T-helper 22 cell (primary cell): ENCODE data around the gene RAB9A.
A peak's percentile ranks its signal among the peaks of the same experiment; 100 is the strongest.
"Not testable (repeated sequence)": the region's sequence is repeated elsewhere in the genome, so short reads cannot be mapped to it uniquely, and the experiment has no call there.

Experiments
- DNase-seq: peaks from one replicate; pipeline ENCODE4 v3.0.0-alpha.2; 2020; ENCODE audit warnings: low read depth

Gene RAB9A, protein sequence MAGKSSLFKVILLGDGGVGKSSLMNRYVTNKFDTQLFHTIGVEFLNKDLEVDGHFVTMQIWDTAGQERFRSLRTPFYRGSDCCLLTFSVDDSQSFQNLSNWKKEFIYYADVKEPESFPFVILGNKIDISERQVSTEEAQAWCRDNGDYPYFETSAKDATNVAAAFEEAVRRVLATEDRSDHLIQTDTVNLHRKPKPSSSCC

DNA sequence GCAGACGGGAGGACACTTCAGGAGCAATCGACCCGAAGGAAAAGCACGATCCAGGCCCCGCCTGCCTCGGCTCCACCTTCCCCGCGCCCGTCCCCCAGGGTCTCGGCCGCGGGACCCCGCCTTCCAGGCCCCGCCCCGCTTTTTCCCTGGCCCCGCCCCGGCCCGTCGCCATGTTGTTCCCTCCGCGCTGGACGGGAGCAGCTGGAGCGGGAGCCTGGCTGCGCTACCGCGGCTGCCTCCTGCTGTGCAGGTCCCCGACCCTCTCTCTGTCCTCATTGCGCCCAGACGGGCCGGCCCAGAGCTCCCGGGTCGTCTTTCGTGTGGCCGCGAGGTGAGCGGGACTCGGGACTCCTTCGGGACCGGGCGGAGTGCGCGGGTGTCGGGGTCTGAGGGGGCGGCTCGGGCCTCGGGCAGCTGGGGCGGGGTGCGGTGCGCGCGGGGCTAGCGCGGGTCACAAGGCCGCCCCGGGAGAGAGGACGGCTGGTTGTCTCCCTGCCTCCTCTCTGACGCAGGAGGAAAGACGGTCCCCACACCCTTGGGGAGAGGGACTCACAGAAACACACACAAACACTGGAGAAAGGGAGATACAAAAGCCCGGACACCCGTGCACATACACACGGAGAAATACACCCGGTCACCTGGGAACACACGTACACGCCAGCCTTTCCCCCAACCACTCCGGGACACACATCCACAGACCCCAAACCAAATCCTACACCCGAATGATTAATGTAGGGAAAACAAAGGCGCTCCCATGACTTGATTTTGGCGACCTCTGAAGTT, at the start of gene RAB9A:
Gene RAB9A (plus strand): TSS at position 171 of the 783 bp plus-strand sequence. CDS start 19,619 bp downstream, outside the sequence.
- peak; percentile 70 for DNase-seq

DNA sequence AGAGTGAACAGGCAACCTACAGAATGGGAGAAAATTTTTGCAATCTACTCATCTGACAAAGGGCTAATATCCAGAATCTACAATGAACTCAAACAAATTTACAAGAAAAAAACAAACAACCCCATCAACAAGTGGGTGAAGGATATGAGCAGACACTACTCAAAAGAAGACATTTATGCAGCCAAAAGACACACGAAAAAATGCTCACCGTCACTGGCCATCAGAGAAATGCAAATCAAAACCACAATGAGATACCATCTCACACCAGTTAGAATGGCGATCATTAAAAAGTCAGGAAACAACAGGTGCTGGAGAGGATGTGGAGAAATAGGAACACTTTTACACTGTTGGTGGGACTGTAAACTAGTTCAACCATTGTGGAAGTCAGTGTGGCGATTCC, 47.2 kb upstream of the RAB9A start:
- DNase-seq, result not testable (repeated sequence)

DNA sequence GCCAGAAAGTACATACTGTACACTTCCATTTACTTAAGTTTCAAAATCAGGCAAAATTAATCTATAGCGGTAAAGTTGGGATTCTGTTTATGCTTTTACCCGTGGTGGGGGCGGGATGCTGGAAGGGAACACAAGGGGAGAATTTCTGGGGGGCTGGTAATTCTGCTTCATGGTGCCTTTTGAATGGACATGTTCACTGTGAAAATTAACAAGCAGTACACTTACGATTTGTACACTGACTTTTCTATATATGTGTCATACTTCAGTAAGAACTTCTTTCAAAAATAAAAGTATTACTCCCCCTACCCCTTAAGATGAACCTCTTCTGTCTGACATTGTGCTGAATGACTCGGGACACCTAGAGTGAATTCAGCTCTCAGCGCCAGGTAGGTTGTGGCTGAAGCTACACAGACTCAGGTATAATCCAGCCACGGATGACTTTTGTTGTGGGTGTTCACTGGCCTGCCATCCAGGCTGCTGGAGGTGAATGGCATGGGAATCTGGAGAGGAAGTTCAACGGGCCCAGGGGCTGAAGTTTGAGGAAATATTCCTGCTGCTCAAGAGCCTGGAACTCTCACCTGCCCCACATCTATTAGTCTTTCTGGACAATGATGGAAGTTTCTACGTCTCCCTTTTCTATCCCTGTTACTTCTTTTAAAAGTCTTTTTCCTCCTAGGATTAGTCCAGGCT, 43.3 kb upstream of the RAB9A start:
- DNase-seq, result no peak

DNA sequence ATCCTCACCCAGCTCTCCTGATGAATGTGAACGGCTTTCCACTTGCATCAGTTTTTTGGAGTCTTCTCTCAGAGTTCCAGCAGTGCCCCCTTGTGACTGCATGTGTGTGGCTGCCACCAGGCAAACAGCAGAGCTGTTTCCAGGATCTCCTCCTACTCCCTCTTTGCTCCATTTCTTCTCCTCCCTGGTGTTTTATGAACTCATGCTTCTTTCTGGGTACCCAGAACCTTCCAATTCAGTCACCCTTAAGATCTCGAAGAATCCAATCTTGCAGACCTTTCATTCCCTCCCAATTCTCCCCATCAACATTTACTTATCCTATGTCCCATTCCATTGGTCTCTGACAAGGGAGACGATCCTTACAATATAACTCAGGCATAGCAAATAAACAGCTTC, 42.8 kb upstream of the RAB9A start:
- DNase-seq, result no peak

DNA sequence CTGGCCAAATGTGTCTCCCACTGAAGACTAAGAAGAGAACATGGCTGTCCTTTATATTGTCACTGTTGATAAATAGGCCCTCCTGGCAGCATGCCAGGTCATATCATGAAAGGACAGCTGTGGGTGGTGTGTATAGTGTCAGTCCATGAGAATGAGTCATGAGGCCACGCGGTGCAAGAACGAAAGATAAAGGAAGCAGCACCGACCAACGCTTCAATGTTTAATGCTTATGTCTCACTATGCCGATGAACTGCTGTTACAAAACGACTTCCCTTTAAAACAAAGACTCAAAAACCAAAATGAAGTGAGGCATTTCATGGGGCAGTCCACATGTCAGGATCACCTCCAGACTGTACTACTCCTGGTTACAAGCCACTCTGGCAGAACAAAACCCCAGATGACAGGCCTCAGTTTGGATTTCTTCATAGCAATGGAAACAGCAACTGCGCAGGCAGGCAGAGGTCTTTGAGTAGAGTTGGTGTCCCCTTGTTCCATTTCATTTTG, 41.2 kb upstream of the RAB9A start:
- peak; percentile 53 for DNase-seq

DNA sequence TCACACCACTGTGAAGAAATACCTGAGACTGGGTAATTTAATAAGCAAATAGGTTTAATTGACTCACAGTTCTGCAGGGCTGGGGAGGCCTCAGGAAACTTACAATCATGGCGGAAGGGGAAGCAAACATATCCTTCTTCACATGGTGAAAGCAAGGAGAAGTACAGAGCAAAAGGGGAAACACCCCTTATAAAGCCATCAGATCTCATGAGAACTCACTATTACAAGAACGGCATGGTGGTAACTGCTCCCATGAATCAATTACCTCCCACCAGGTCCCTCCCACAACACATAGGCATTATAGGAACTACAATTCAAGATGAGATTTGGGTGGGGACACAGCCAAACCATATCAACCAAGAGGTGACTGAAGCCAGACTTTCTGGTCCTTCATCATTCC, 40.6 kb upstream of the RAB9A start:
- not testable (repeated sequence) for DNase-seq

DNA sequence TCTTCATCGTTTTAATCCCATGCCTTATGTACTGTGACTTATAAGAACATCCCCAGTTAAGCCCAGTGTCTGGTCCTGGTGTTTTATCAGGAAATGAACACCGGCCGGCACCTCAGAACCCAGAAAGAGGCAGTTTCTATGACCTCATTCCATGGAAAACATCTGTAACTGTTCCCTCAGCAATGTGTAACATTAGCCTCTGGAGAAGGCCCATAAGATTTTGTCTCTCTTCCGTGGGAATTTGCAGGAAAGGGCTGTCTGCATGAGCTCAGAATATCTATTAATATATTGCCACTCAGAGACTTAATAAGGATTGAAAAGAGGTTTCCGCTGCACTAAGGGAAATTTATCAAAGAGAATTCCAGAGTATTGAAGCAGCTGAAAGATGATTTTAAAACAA, 39.1 kb upstream of the RAB9A start:
- no peak for DNase-seq

DNA sequence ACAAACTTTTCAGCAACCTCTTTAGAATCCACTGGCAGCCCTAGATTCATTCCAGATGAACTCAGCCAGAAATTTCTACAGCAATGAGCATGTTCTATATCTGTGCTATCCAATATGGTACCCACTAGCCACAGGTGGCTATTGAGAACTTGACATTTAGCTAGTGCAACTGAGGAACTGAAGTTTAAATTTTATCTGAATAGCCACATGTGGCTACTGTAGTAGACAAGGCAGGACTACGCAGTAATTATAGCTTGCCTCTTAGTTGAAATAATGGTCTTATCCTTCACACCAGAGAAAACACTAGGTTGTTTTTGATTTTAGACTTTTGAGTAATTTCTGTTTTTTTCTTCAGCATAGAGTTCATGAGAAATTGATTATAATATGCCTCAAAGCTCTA, 38.6 kb upstream of the RAB9A start:
- DNase-seq, result no peak

DNA sequence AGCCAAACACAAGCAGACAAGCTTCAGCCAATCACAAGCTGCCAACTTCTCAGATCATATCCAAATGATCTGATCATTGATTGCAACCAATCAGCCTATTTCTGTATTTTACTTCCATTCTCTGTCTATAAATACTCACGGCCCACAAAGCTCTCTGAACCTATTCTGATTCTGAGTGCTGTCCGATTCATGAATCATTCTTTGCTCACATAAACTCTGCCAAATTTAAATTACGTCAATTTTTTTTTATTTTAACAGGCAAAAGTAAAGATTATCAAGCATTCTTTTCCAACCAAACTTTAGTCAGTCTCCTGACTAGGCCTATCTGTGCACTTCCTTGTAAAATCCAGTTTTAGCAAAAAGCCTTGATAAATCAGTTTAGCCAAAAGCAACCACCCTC, 37.8 kb upstream of the RAB9A start:
- no peak for DNase-seq

DNA sequence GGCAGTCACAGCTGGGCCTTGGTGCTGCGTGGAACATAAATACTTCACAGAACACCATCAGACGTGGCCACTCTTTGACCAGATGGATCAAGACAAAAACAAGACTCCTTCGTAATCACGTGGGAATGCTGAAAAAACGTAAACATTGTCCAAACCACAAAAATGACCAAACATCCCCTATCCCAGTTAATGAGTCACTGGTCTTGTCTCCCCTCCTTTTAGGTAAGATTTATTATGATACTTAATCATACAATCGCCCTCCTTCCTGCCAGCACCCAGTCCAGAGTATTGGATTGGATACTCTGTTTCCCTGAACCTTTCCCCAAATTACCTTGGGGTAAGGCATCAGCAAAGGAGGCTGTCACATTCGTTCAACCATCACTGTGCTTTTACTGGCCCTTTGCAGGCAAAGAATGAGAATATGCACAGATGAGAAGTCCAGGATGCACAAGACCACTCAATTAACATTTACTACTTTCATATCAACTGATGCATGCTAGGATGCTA, 36.6 kb upstream of the RAB9A start:
- no peak for DNase-seq

DNA sequence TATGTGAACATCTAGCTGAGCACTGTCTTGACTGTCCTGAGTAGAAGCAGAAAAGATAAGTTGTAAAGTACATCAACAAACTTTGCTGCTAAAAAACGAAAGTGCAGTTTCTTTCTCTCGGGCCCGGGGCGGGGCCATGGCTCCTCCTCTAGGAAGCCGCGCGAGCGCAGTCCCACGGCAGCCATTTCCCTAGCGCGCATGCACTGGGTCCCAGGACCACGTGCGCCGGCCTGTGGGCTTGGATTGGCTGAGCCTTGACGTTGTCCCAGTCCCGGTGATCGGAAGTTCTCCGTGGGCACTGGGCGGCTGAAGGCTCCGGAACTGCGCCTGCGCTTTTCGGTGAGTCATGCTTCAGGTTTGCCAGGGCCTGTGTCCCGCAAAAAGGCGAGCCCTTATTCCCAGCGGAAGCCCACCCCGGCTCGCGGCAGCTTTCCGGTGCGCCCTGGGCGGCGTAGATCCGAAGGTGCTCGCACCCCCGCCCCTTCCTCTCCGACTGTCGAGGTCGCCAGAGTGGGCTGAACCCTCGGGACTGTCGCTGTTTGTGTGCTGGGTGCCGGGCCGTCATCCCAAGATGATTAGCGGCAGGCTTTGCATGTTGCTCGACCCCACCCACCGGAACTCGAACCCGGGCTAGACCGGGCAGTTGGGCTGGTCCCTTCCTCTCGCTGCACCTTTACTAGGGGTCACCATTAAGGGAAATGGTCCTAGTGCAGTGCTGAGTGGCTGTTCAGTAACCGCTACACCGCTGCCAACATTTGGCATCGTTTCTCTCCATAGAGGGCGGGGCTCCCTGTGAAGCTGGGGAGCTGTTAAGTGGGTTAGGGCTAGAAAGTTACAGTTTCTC, 35.9 kb upstream of the RAB9A start, which contains the start of gene TCEANC:
Gene TCEANC (plus strand): TSS at position 292 of the 844 bp plus-strand sequence. CDS start 9,368 bp downstream, outside the sequence.
- peak; percentile 94 for DNase-seq

DNA sequence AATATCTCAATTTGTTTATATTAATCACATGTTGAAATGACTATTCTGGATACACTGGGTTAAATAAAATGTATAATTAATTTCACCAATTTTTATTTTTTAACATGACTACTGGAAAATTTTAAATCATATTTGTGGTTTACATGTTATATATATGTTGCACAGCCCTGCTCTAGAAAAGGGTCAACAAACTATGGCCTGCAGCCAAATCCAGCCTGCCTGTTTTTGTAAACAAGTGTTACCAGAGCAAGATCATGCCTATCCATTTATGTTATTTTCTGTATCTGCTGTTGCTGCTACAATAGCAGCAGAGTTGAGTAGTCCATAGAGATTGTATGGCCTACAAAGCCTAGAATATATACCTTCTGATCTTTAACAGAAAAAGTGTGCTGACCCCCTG, 34.8 kb upstream of the RAB9A start:
- DNase-seq, result no peak

DNA sequence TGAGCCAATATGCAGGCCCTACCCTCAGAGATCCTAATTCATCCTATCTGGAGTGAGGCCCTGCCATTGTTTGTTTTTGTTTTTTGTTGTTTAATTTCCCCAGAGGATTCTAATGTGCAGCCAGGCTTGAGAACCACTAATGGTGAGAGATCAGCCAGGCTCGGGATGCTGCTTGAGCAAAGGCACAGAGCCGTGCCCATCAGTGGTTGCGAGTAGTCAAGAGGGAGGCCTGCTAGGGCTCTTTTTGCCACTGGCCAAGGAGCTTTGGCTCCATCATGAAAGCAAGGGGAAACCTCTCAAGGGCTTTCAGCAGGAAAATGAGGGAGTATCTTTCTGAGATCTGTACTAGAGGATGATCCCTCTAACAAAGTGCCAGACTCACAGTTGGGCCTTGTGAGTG, 33.3 kb upstream of the RAB9A start:
- no peak for DNase-seq

DNA sequence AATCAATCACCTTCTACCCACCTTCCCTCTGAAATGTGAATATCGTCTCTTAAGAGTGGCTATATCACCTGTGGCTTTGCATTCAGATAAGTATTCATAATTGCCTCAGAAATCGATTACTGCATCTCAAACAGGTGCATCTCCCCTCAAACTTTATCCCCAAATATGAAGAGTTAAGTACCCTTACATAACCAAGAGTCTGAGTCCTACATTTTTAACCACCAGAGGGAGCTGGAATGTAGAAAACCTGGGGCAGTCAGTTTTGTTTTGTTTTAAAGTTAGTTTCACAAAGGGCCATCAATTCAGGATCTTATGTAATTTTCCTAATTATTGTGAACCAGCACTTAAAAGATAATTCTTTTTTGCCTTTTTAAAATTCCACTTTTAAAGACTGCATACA, 30.3 kb upstream of the RAB9A start:
- DNase-seq, result no peak

DNA sequence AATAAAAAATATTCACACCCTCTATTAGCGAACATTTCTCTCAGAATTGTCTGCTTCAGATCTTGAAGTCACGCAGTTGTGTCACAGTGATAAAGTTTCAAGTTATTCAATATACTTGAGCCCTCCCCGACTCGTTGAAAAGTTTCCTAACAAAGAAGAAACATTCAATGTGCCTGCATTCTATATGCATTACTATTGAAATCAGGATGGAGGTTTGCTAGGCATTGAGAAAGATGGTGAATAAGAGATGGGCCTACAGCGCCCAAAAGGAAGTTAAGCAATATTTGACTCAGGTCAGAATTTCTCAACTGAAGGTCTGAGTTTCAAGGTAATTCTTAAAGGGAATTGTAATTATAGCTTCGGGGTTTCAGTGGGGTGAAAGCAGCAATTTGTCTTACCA, 29.9 kb upstream of the RAB9A start:
- DNase-seq, result no peak

DNA sequence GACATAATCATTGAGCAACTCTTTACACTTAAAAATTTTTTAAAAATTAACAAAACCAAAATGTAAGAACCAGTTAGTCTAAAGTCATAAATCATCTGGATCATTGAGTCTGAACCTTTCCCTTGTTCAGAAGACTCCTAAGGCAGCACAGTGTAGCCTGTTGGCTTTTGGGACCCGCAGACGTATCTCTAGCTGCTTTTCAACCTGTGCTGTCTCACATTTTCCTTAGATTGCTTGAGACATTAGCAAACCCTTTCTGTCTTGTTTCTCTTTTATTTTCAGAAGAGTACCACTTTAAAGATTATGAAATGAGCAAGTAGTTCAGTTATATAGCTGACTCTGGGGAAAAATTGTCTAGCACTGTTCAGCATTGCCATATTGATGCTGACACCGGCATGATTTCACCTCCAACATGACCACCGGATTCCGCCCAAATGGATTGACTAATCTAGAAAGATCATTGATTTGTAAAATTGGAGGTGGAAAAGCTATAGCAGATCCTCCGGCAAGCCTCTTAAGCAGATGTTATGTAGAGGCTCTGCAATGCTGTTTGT, 27.1 kb upstream of the RAB9A start:
- no peak for DNase-seq

DNA sequence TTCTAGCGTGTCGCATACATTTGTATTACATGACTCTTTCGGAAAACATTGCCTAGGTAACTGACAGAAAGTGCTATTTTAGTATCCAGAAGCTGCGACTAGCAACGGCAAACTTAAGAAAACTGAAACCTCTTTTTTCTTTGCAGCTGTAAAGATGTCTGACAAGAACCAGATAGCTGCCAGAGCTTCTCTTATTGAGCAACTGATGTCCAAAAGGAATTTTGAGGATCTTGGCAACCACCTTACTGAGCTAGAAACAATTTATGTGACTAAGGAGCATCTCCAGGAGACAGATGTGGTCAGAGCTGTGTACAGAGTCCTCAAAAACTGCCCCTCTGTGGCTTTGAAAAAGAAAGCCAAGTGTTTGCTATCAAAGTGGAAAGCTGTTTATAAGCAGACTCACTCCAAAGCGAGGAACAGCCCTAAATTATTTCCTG, 26.6 kb upstream of the RAB9A start:
- no peak for DNase-seq

DNA sequence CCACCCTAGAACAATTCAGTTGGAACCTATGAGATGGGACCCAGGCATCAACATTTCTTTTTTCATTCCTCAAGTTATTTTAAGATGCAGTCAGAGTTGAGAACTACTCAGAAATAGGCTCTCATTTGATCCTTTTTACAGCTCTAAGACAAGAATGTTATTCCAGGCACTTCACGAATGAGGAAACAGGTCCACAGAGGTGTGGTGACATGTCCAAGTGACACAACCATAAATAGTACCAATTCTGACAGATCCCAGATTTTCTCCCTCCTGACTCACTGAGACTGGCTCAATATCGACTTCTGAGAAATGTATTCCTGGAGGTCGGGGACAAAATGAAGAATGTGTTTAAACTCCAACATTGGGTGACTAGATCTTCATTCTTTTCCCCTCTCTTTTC, 24.9 kb upstream of the RAB9A start:
- no peak for DNase-seq

DNA sequence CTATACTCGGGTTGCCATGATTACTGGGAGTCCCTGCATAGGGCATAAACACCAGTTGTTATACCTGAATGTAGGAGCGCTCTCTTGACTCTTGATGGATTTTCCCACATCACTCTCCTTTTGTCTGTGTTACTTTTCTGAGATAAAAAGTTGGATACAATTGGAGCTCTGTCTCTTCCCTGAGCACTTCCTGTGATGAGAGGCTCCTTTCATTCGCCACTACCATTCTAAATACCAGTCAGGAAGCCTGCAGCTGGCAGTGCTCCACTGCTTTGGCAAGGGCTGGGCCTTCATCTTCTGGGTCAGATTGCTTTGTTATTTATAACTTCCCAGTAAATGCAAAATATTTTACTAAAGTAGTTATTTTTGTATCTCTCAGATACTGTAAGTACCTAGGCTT, 22.1 kb upstream of the RAB9A start:
- DNase-seq, result no peak

DNA sequence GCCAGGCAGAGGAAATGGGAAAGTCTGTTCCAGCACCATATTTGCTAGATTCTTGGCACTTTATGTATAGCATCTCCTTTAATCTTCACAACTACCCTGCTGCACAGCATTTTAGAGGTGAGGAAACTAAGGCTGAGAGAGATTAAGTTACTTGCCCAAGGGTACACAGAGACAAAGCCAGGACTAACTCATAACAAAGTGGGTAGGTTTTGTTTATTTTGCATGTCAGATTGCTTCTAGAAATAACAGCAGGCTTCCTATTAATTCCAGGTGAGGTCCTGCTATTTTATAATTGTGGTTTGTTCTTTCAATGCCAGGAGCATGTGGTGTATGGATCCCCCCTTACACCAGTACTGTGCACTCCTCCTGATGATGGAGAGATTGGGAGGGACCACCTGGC, 21.0 kb upstream of the RAB9A start:
- DNase-seq, result no peak

DNA sequence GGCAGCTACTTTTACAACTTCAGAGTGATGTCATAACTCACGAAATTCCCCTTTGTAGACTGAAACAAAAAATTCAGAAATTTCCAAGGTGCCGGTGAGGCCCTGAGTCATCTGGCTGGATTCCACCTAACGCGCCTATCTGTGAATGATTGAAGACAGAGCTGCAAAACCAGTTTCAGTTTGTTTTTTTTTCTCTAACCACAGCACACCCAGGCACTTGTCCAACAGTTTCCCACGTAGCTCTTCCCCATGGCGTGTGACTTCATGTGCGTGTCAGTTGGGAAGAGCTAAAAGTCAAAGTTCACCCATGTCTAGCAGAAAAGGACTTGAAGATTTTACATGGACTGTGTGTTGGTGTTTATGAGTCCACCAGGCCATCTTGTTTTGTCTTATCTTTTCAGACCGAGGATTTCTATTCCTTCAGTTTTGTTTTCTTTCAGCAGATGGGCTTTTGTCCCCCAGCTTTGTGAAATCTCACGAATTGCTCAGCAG, 19.6 kb upstream of the RAB9A start:
- peak; percentile 40 for DNase-seq
